Measurements from ENCODE around the gene SH3BGRL3. TPM values are rescaled to one million over a fixed set of nuclear protein-coding genes. Genes with fewer than 3 reads are reported as not detected.
"Not testable (repeated sequence)": the region's sequence is repeated elsewhere in the genome, so short reads cannot be mapped to it uniquely, and the experiment has no call there.

The SH3BGRL3 gene
- total RNA-seq, 1 experiment from 2014 or later: 66.8 TPM

DNA sequence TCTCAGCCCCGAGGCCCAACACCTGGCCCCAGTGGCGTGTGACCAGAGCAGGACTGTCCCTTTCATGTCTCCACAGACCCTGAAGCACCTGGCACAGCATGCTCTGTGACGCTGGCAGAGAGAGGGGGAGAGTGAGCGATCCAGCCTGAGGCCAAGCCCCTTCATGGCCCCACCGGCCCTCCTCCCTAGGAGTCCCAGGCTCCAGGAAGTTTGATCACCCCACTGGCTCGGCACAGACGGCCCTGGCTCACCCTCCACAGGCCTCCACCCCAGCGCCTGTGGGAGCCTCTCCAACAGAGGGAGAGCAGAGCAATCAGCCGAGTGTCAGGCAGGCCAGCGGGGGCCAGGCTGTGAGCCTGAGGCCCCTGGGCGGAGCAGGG lies 11.0 kb downstream of the SH3BGRL3 start:
- DNase-seq (ENCODE audit: low read depth): no peak

DNA sequence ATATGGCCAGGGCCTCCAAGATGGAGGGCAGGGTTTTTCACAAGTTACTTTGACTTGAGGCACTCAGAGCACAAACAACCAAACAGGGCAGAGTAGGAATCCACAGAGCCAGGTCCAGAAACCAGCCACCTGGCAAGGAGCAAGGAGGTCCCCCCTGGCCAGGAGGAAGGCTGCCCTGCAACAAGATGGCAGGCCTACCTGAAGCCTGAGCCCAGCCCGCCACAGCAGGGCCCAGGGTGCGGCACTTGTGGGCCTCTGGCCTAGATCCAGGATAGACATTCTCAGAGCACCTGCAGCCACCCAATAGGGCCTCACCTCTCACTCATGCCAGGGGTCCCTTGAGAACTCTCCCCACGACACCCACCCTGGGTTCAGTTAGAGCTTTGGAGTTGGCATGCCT lies 11.5 kb downstream of the SH3BGRL3 start:
- DNase-seq (ENCODE audit: low read depth): no peak

- no peak for DNase-seq (ENCODE audit: low read depth)
Observed at GRCh38 chr1:26291939-26292338, 12.1 kb downstream of the SH3BGRL3 start.

GRCh38 chr1:26292735-26293134 lies 12.8 kb downstream of the SH3BGRL3 start:
- not testable (repeated sequence) for DNase-seq (ENCODE audit: low read depth)

DNA sequence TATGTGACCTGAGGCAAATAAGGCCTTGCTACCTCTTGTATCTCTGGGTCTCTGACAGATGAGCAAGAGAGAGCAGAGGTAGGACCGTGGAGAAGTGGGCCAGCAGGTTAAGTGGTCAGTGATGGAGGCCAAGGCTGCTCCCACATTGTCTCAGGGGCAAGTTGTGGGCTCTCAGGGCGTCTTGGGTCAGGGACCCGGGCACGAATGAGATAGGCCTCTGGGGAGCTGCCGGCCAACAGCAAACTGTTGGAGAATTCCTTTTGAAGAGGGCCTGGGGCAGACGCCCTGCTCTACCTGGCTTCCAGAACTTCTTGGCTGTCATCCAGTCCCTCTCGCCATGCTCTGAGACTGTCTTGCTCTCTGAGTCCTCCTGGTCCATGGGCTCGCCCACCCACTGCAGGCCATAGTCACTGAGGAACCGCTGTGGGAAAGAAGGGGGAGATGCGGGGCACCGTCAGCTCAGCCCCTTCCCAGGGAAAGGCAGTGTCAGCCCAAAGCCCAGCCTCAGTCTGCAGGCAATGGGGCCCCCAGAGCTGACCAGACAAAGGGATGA lies 14.1 kb downstream of the SH3BGRL3 start:
- DNase-seq (ENCODE audit: low read depth): no peak

DNA sequence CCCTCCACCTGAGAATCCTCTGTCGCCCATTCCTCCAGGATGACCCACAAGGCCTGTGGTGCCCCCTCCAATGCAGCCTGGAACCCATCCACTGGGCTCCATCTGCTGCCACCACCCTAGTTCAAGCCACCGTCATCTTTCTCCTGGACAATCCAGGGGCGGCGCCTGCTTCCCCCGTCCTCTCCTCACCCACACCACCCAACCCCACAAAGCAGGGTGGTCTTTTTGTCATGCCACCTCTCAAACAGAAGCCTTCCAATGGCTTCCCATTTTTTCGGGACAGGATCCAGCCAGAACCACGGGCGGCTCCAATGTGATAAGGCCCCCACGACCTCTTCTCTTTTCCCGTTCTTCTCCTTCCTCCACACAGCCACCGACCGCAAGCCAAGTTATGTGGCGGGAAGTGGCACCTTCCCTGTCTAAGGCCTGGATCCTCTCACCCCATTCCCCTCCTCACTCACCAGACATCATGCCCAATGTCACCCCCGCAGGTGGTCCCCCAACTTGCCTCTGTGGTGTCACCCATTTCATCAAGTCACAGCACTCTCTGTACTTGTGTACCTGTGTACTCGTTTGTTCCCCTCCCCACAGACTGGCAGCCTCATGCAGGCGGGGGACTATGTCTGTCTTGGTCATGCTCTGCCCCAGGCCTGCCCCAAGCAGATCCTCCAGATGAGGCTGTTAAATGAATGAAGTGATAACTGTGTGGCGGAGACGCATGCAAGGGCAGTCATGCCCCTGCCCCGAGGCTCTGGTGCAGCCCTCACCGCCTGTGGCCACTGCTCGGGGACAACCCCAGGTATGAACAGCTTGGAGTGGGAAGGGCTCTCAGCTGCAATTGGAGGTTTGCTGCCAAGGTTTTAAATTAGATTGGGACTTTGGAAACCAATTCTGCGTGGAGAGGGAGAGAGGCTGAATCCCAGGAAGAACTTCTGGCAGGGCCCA lies 15.6 kb downstream of the SH3BGRL3 start:
- DNase-seq (ENCODE audit: low read depth): no peak

DNA sequence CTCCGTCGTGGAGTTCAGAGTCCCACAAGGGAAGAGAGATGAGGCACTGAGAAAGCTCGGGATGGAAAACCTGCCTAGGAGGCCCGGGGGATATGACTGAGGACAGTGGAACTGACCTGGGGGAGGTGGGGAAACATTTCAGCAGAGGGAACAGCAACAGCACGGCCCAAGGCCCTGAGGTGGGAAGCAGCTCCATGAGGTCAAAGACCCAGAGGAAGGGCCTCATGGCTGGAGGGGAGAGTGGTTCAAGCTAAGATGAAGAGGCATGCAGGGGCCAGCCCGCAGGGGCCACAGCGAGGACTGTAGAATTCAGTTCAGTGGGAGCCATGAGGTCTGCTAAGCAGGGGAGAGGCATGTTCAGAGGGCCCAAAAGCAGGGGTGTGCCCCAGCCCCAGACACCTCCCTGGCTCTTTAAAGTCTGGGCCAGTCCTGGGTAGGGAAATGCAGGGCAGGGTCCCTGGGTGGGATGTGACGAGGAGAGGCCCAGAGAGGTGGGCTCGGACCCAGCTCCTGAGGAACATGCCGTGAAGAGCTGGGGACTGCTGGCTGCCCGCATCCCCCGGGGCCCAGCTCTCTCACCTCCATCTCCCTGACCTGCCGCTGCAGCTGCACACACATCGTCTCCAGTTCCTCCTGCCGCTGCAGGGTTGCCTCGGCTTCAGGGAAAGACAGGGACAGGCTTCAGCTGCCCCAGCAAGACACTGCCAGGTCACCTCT lies 16.6 kb downstream of the SH3BGRL3 start:
- DNase-seq (ENCODE audit: low read depth): no peak

DNA sequence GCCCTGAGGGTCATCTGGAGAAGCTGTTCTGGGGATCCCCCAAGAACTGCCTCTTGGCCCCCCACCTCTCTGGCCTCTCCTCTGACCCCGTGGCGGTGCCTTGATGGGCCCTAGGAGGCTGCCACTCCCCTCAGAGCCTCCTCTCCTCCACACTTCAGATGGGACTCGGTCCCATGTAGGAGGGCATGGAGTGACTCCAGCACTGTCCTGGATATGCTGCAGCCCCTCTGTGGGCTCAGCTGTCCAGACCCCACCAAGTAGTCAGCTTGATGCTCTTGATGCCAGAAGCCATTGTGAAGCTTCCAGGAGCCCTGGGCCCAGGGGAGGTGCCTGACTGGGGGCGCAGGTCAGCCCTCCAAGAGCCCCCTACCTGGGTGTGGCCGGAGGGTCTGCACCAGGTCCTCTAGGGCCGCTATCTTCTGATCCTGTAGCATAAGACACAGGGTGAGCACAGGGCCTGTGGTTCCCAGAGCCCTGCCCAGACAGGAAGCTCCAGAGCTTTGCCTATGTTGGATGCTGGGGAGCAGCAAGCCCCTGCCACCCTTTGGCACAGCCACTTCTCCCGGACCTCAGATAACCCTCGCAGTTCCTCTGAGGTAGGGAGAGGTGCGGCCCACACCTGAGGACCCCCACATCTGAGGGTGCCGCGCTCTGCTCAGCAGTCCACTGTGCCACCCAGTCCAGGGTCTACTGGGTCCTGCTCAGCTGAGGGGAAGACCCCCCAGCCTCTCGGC lies 17.3 kb downstream of the SH3BGRL3 start:
- no peak for DNase-seq (ENCODE audit: low read depth)

DNA sequence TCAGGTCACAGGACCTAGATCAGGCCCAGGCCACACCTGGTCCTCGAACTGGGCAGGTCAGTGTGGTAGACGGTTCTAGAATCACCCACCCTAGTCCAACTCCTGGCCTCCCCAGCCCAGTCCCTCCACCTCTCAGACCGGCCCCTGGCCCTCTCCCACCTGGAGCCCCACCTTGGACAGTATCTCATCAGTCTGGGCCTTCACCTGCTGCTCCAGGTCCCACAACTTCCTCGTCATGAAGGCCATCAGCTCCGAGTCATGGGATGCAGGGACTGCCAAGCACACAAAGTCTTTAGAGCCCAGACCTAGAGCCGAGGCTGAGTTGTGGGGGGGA lies 17.9 kb downstream of the SH3BGRL3 start:
- DNase-seq (ENCODE audit: low read depth): no peak

DNA sequence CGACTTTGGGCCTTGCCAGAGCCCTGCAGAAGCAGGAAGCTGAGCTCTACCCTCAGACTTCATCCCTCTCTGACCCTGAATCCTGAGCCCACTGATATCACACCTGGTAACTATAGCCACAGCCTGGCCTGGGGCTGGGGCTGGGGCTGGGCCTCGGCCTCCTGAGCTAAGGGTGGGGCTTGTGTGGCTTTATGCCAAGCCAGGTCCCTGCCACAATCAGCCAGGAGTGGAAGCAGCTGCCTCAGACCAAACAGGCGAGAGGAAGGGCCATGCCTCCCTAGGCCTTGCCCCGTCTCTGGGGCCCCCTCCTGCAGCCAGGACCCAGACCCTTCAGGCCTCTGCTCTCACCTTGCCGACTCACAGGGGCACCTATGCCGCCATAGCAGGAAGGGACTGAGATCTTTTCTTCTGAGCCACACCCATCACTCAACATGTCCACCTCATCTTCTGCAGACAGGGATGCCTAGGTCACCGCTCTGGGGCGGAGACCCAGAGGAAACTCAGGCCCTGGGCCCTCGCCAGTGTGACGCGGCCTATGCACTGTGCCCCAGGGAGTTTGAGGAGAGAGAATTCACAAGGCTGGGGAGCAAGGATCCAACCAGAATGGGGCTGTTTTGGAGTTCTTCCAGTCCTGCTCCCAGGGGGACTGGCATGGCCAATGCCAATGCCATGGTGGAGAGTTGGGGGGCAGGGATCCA lies 20.8 kb downstream of the SH3BGRL3 start:
- no peak for DNase-seq (ENCODE audit: low read depth)

DNA sequence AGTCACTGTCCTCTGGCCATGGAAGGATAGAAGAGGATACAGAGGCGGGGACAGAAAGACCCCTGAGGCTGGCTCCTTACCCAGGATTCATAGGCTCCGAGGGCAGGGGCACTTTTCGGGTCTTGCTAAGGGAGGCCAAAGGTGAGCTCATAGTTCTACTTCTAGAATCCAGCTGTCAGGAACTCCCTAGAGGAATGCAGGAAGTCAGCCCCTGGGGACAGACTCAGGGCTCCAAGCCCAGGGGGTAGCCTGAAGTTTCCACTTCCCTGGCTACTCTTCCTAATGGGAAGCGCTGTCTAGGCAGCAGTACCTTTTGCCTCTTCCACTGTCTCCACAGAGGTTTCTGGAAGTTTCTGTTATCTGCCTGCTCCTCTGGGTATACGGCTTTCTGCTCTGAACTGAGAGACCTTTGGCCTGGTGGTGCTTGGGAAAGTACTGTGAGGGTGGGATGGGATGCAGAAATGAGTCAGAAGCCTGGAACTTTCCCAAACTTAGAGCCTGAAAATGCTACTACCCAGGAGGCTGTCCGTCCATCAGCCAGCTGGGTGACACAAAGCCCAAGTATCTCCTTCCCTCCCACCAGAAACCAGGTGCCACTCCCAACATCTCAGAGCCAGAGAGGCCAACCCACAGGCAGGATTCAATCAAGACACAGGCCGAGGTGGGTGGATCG lies 23.0 kb downstream of the SH3BGRL3 start:
- DNase-seq (ENCODE audit: low read depth): peak; percentile 92

DNA sequence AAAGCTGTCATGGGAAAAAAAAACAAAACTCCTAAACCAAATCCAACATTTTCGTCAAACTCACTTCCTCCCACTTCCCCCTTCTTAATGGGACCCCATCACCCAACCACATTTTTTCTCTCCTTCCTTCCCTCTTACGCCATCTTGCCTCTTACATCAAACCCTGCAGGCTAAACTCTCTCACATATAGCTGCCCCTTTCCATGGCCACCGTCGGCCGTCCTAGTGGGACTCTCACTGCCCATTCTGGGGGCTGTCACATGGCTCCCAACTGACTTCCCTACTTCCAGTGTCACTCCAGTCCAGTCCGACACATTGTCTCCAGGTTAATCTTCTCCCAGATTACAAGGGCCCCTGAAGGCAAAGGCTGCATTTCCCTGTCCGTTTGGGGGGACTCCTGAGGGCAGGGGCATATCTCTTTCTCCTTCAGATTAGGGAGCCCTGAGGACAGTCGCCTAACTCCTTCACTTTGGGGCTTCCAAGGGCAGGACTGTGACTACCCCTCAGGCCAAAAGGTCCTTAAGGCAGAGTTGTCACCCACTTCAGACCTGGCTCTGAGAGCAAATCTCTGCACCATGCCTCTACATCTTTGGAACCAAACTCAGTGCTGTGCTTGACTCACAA lies 25.9 kb downstream of the SH3BGRL3 start:
- DNase-seq (ENCODE audit: low read depth): no peak

- peak; percentile 93 for DNase-seq (ENCODE audit: low read depth)
Observed at GRCh38 chr1:26306290-26307229, 26.7 kb downstream of the SH3BGRL3 start, which contains the start of gene UBXN11. Gene UBXN11 (minus strand): TSS chr1:26306636. CDS start chr1:26302883, 3,753 bp downstream.

DNA sequence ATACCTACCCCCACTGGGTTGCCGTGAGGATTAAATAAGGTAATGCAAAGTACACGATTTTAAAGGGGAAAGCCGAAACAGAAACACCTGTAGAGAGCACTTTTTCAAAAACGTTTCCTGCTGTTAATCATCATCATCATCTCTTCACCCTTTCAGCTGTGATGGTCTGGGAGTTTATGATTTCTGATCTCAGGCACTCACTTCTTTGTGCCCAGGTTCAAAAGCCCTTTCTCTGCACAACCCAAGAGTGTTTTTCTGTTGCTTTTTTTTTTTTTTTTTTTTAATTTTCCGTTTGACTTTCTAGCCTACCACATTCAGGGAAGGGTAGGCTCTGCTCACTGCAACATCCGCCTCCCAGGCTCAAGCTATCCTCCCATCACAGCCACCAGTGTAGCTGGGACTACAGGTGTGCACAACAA lies 27.5 kb downstream of the SH3BGRL3 start:
- no peak for DNase-seq (ENCODE audit: low read depth)

GRCh38 chr1:26307966-26308899 lies 28.3 kb downstream of the SH3BGRL3 start:
- DNase-seq (ENCODE audit: low read depth): not testable (repeated sequence)

DNA sequence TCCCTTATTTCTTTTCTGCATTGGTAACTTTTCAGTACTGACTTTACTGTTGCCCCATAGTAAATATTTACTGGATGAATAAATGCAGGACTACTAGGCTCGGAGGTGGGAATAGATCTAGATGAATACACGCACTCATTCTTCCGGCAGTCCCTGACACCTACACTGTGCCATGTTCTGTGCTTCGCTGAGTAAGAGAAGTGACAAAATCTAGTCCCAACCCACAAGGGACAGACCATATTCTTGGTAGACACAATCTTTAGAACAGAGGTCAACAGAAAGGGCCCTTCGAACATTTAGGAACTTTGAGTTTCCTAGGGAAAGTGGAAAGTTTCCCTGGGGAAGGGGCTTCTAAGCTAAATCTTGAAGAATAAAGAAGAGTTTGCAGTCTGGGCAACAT lies 34.6 kb downstream of the SH3BGRL3 start:
- no peak for DNase-seq (ENCODE audit: low read depth)

DNA sequence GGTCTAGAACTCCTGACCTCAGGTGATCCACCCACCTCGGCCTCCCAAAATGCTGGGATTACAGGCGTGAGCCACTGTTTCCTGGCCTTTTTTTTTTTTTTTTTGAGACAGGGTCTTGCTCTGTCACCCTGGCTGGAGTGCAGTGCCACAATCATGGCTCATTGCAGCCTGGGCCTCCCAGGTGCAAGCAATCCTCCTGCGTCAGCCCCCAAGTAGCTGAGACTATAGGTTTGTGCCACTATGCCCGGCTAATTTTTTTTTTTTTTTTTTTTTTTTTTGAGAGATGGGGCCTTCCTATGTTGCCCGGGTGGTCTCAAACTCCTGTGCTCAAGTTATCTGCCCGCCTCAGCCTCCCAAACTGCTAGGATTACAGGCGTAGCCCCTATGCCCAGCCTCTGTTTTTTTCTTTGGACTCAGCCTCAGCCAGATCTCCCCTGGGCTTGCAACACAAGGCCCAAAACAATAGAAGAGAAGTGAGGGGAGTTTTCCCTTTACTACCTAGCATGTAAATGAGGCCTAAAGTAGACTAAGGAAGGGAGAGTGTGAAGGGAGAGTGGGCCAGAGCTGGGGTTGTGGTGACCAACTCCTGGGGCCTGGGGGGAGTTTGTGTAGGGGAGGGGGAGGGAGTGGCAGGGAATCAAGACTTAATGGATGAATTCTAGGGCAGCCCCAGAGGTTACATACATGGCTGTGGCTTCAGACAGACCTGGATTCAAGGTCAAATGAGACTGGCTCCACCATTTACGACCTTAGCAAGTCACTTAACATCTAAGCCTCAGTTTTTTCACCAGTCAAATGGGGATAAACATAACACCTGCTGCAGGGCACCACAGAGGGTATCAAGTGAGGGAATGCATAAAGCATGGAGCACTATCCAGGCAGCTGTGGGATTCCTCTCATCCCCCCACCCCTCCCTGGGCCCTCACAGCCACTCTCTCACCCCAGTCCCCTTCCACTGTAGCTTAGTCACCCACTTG lies 36.3 kb downstream of the SH3BGRL3 start:
- no peak for DNase-seq (ENCODE audit: low read depth)

Data from Daoy (cell line).